Measurements from ENCODE around the gene PTGDR2. TPM values are rescaled to one million over a fixed set of nuclear protein-coding genes. Genes with fewer than 3 reads are reported as not detected.

PTGDR2 gene
- total RNA-seq, 2 donors from 2014 or later, result 0.12 to 0.86 TPM

GRCh38 chr11:60870733-60871377 lies 15.1 kb upstream of the PTGDR2 start:
- H3K27ac Mint-ChIP-seq, result no peak overlapping the region
- H3K4me1 Mint-ChIP-seq (ENCODE audit: low read depth in 2 of 2), result no peaks in the 10 kb centered on the region
- H3K4me3 Mint-ChIP-seq, result no peak overlapping the region
- H3K27me3 Mint-ChIP-seq, result no peaks in the 10 kb centered on the region
- H3K36me3 Mint-ChIP-seq, result no peaks in the 10 kb centered on the region
- ATAC-seq (no peak), DNase-seq (ENCODE audit: low spot score) (no peak)
- no peaks in the 10 kb centered on the region for H3K9me3 Mint-ChIP-seq

- H3K4me3 Mint-ChIP-seq, result no peak overlapping the region
- no peaks in the 10 kb centered on the region for H3K27me3 Mint-ChIP-seq
- H3K36me3 Mint-ChIP-seq, result no peaks in the 10 kb centered on the region
- H3K9me3 Mint-ChIP-seq, result no peaks in the 10 kb centered on the region
- H3K4me1 Mint-ChIP-seq (ENCODE audit: low read depth in 2 of 2), result no peaks in the 10 kb centered on the region
- no peak for DNase-seq (ENCODE audit: low spot score)
- no peak overlapping the region for H3K27ac Mint-ChIP-seq
- ATAC-seq, result no peak
Observed at GRCh38 chr11:60870276-60870675, 14.5 kb upstream of the PTGDR2 start.

- no peak for DNase-seq (ENCODE audit: low spot score)
- no peaks in the 10 kb centered on the region for H3K27me3 Mint-ChIP-seq
- no peak for ATAC-seq
- H3K9me3 Mint-ChIP-seq, result no peaks in the 10 kb centered on the region
- H3K36me3 Mint-ChIP-seq, result no peaks in the 10 kb centered on the region
- H3K4me3 Mint-ChIP-seq, result no peak overlapping the region
- H3K4me1 Mint-ChIP-seq (ENCODE audit: low read depth in 2 of 2), result no peaks in the 10 kb centered on the region
- H3K27ac Mint-ChIP-seq, result no peak overlapping the region
Observed at GRCh38 chr11:60869451-60869825, 13.7 kb upstream of the PTGDR2 start.

GRCh38 chr11:60868682-60869450 lies 13.1 kb upstream of the PTGDR2 start:
- Mint-ChIP-seq H3K4me1 (ENCODE audit: low read depth in 2 of 2) (no peaks in the 10 kb centered on the region), H3K36me3 (no peaks in the 10 kb centered on the region), H3K9me3 (no peaks in the 10 kb centered on the region), H3K4me3 (no peak overlapping the region), H3K27me3 (no peaks in the 10 kb centered on the region), H3K27ac (no peak overlapping the region)
- DNase-seq (ENCODE audit: low spot score) (no peak), ATAC-seq (no peak)

- H3K27ac Mint-ChIP-seq, result no peak overlapping the region
- ATAC-seq (no peak), DNase-seq (ENCODE audit: low spot score) (no peak)
- no peaks in the 10 kb centered on the region for H3K27me3 Mint-ChIP-seq
- no peaks in the 10 kb centered on the region for H3K36me3 Mint-ChIP-seq
- H3K4me1 Mint-ChIP-seq (ENCODE audit: low read depth in 2 of 2), result no peaks in the 10 kb centered on the region
- no peaks in the 10 kb centered on the region for H3K9me3 Mint-ChIP-seq
- H3K4me3 Mint-ChIP-seq, result no peak overlapping the region
Observed at GRCh38 chr11:60867871-60868681, 12.3 kb upstream of the PTGDR2 start.

GRCh38 chr11:60866911-60867870 lies 11.4 kb upstream of the PTGDR2 start, which contains the start of gene ZP1:
TSS of gene ZP1 (plus strand) at chr11:60867542. CDS start at chr11:60867562, 20 bp downstream.
- Mint-ChIP-seq H3K27me3 (no peaks in the 10 kb centered on the region), H3K9me3 (no peaks in the 10 kb centered on the region), H3K4me3 (no peak within 1 kb of the TSS), H3K27ac (no peak within 1 kb of the TSS), H3K36me3 (no peaks in the 10 kb centered on the region), H3K4me1 (ENCODE audit: low read depth in 2 of 2) (no peaks in the 10 kb centered on the region)
- DNase-seq (ENCODE audit: low spot score) (no peak), ATAC-seq (peak in 1 of 2 donors; percentile 21)

- Mint-ChIP-seq H3K36me3 (no peaks in the 10 kb centered on the region), H3K9me3 (no peaks in the 10 kb centered on the region), H3K4me1 (ENCODE audit: low read depth in 2 of 2) (no peaks in the 10 kb centered on the region), H3K27ac (no peak overlapping the region), H3K4me3 (no peak overlapping the region), H3K27me3 (no peaks in the 10 kb centered on the region)
- DNase-seq (ENCODE audit: low spot score), result no peak
- no peak for ATAC-seq
Observed at GRCh38 chr11:60864856-60865513, 9.2 kb upstream of the PTGDR2 start.

- no peak overlapping the region for H3K27ac Mint-ChIP-seq
- no peaks in the 10 kb centered on the region for H3K27me3 Mint-ChIP-seq
- H3K36me3 Mint-ChIP-seq, result no peaks in the 10 kb centered on the region
- DNase-seq (ENCODE audit: low spot score) (no peak), ATAC-seq (no peak)
- H3K4me3 Mint-ChIP-seq, result peak overlapping the region; percentile 22
- H3K4me1 Mint-ChIP-seq (ENCODE audit: low read depth in 2 of 2), result peaks cover 0 to 3% of the 10 kb centered on the region in 2 donors
- no peaks in the 10 kb centered on the region for H3K9me3 Mint-ChIP-seq
Observed at GRCh38 chr11:60863550-60864521, 8.1 kb upstream of the PTGDR2 start.

- Mint-ChIP-seq H3K4me3 (no peak overlapping the region), H3K9me3 (no peaks in the 10 kb centered on the region), H3K27me3 (no peaks in the 10 kb centered on the region), H3K4me1 (ENCODE audit: low read depth in 2 of 2) (peaks cover 4 to 5% of the 10 kb centered on the region in 2 donors), H3K27ac (no peak overlapping the region), H3K36me3 (no peaks in the 10 kb centered on the region)
- ATAC-seq (no peak), DNase-seq (ENCODE audit: low spot score) (no peak)
Observed at GRCh38 chr11:60862171-60862570, 6.4 kb upstream of the PTGDR2 start.

GRCh38 chr11:60860943-60861342 lies 5.2 kb upstream of the PTGDR2 start:
- Mint-ChIP-seq H3K4me1 (ENCODE audit: low read depth in 2 of 2) (peaks cover 4 to 9% of the 10 kb centered on the region in 2 donors), H3K27ac (no peak overlapping the region), H3K36me3 (no peaks in the 10 kb centered on the region), H3K27me3 (no peaks in the 10 kb centered on the region), H3K9me3 (no peaks in the 10 kb centered on the region), H3K4me3 (no peak overlapping the region)
- DNase-seq (ENCODE audit: low spot score) (peak; percentile 0), ATAC-seq (no peak)

- no peak for ATAC-seq
- no peaks in the 10 kb centered on the region for H3K9me3 Mint-ChIP-seq
- DNase-seq (ENCODE audit: low spot score), result no peak
- H3K36me3 Mint-ChIP-seq, result no peaks in the 10 kb centered on the region
- peaks cover 4 to 9% of the 10 kb centered on the region in 2 donors for H3K4me1 Mint-ChIP-seq (ENCODE audit: low read depth in 2 of 2)
- H3K27ac Mint-ChIP-seq, result no peak overlapping the region
- H3K27me3 Mint-ChIP-seq, result peaks cover 0 to 2% of the 10 kb centered on the region in 2 donors
- H3K4me3 Mint-ChIP-seq, result no peak overlapping the region
Observed at GRCh38 chr11:60859616-60860250, 4.0 kb upstream of the PTGDR2 start.
